K562 (cell line): ENCODE data around the gene PCDHGA7. TPM values are rescaled to one million over a fixed set of nuclear protein-coding genes. Genes with fewer than 3 reads are reported as not detected.

Experiments used
- ATAC-seq: fragments of 200-7000 bp; cut with Tn5 transposase; 3 replicates; pipeline ENCODE4 v1.9.1; 2020; ENCODE audit warnings: moderate library complexity
- BruUV-seq: library from RNA; stranded (reverse); fragments of 400-500 nt; replicated peaks from 2 replicates; lab custom pipeline; 2021; lab: Mats Ljungman, UMichigan
- CTCF ChIA-PET: fragments of 300-600 bp; formaldehyde crosslinking; extraction: SDS; loops from one replicate; lab custom pipeline; 2021; ENCODE audit warnings: low intra/inter-chr PET ratio; lab: Yijun Ruan, JAX
- POLR2A ChIA-PET: fragments of 300-600, 350-650 bp; sonication (Branson Sonifier 250); formaldehyde crosslinking; extraction: SDS; loops from one replicate; lab custom pipeline; 2021; ENCODE audit warnings: antibody characterized with exemption, inconsistent platforms; lab: Yijun Ruan, JAX
- DNase-seq, 4 experiments: peaks; one replicate each; pipeline versions ENCODE4 v3.0.0 to v3.0.0-alpha.2; 2011 to 2018; ENCODE audit warnings: low spot score in 3 of 4, mixed read lengths in 3 of 4; ENCODE audit errors: extremely low read depth in 1 of 4
- FAIRE-seq: peaks from 2 replicates; lab custom pipeline; 2011; peaks lifted over from hg19 to GRCh38; lab: Jason Lieb, UNC
- H2AFZ ChIP-seq: 2 replicates; pipeline ENCODE4 v1.6.0; 2011; ENCODE audit warnings: low read depth, low read length, control low read depth, inconsistent platforms
- H3K27ac ChIP-seq: fragments of 200-600 bp; 3 replicates; pipeline ENCODE4 v1.8.0; 2011; ENCODE audit warnings: low read depth, mild to moderate bottlenecking, control low read depth, inconsistent platforms, low read length, moderate library complexity, mixed read lengths; ENCODE audit errors: extremely low read depth
- H3K27me3 ChIP-seq, 2 experiments: fragments of 300-600 bp in 1 of 2; 2 replicates in 1 of 2; 3 replicates in 1 of 2; pipeline versions ENCODE4 v1.6.0 to v1.8.0; 2011; ENCODE audit warnings: inconsistent platforms in 2 of 2, low read length in 2 of 2, mild to moderate bottlenecking in 1 of 2, mixed read lengths in 1 of 2, moderate library complexity in 1 of 2; ENCODE audit not compliant: control insufficient read depth in 2 of 2, insufficient read depth in 2 of 2
- H3K36me3 ChIP-seq: fragments of 300-600 bp; 3 replicates; pipeline ENCODE4 v1.8.0; 2011; ENCODE audit warnings: mild to moderate bottlenecking, low read length, inconsistent platforms; ENCODE audit not compliant: control insufficient read depth, insufficient read depth
- H3K4me1 ChIP-seq, 2 experiments: fragments of 200-600 bp in 1 of 2; replicated peaks in 1 of 2; 2 replicates in 1 of 2; 3 replicates in 1 of 2; pipeline versions ENCODE4 v1.5.1 to v1.8.0; 2011; ENCODE audit warnings: inconsistent platforms in 2 of 2, low read length in 2 of 2, mild to moderate bottlenecking in 1 of 2, mixed read lengths in 1 of 2, moderate library complexity in 1 of 2; ENCODE audit not compliant: control insufficient read depth in 2 of 2, insufficient read depth in 2 of 2
- H3K4me2 ChIP-seq: 2 replicates; pipeline ENCODE4 v1.6.1; 2011; ENCODE audit warnings: low read length, control low read depth, inconsistent platforms, mixed read lengths; ENCODE audit not compliant: insufficient read depth
- H3K4me3 ChIP-seq: fragments of 200-600 bp; sonication (generic), shearing (Covaris generic); 2 replicates; pipeline ENCODE4 v1.5.1; 2016; ENCODE audit warnings: control low read depth, inconsistent platforms
- H3K79me2 ChIP-seq: fragments of 200-600 bp; 3 replicates; pipeline ENCODE4 v1.8.0; 2011; ENCODE audit warnings: low read length, inconsistent platforms; ENCODE audit not compliant: control insufficient read depth, insufficient read depth
- H3K9ac ChIP-seq, 2 experiments: 2 replicates each; pipeline versions ENCODE4 v1.6.0 to v1.6.1; 2011; ENCODE audit warnings: low read depth in 2 of 2, low read length in 2 of 2, control low read depth in 1 of 2, inconsistent platforms in 1 of 2, mild to moderate bottlenecking in 1 of 2, mixed read lengths in 1 of 2; ENCODE audit not compliant: insufficient read depth in 1 of 2
- H3K9me1 ChIP-seq: one replicate; pipeline ENCODE4 v1.6.0; 2011; ENCODE audit warnings: inconsistent platforms, mild to moderate bottlenecking, low read length, moderate library complexity; ENCODE audit not compliant: control insufficient read depth, insufficient read depth
- H3K9me3 ChIP-seq: replicated peaks from 2 replicates; pipeline ENCODE4 v1.5.1; 2011; ENCODE audit warnings: low read depth, low read length, inconsistent platforms; ENCODE audit not compliant: control insufficient read depth, insufficient read depth
- H4K20me1 ChIP-seq: replicated peaks from 2 replicates; pipeline ENCODE4 v1.6.1; 2011; ENCODE audit warnings: low read length, inconsistent platforms, mixed read lengths; ENCODE audit not compliant: control insufficient read depth, insufficient read depth
- CTCF ChIP-seq, 3 experiments: IDR thresholded peaks in 2 of 3; conservative IDR thresholded peaks in 1 of 3; 2 replicates each; pipeline ENCODE4 v1.5.1; 2011 to 2012; ENCODE audit warnings: low read length in 3 of 3, mild to moderate bottlenecking in 3 of 3, control low read depth in 2 of 3, improper control_type of control experiment in 1 of 3, inconsistent platforms in 1 of 3, low read depth in 1 of 3, mixed read lengths in 1 of 3, moderate library complexity in 1 of 3; ENCODE audit not compliant: insufficient read depth in 2 of 3
- LEF1 ChIP-seq: fragments of 450-650 bp; IDR thresholded peaks from 2 replicates; pipeline ENCODE4 v1.6.1; 2016; ENCODE audit warnings: mild to moderate bottlenecking
- MLLT1 ChIP-seq, 2 experiments: fragments of 450-650 bp; IDR thresholded peaks; 2 replicates each; pipeline ENCODE4 v1.6.1; 2016
- PTBP1 ChIP-seq: fragments of 200-400 bp; formaldehyde crosslinking; IDR thresholded peaks from 2 replicates; pipeline ENCODE4 v1.6.1; 2017; ENCODE audit warnings: low read depth, low read length
- RAD21 ChIP-seq, 2 experiments: fragments of 250-450 bp in 1 of 2; fragments of 450-650 bp in 1 of 2; sonication (Bioruptor Pico) in 1 of 2; formaldehyde crosslinking in 1 of 2; IDR thresholded peaks in 1 of 2; conservative IDR thresholded peaks in 1 of 2; 2 replicates each; pipeline versions ENCODE4 v1.4.0 to v1.8.0; 2020 to 2022; ENCODE audit warnings: mild to moderate bottlenecking in 2 of 2, moderate library complexity in 1 of 2
- STAT6 ChIP-seq: sonication (generic); formaldehyde crosslinking; IDR thresholded peaks from 2 replicates; pipeline ENCODE4 v1.8.1; 2023; ENCODE audit warnings: mild to moderate bottlenecking, missing genetic modification reagents
- TEAD4 ChIP-seq, 2 experiments: sonication (generic) in 1 of 2; formaldehyde crosslinking in 1 of 2; IDR thresholded peaks; 2 replicates each; pipeline versions ENCODE4 v1.6.1 to v1.8.0; 2012 to 2022; ENCODE audit warnings: borderline replicate concordance in 1 of 2, inconsistent platforms in 1 of 2, low read length in 1 of 2, mild to moderate bottlenecking in 1 of 2, missing genetic modification reagents in 1 of 2
- WGBS: fragments of 100-300 bp; shearing (Covaris generic); methylation state at CpG from one replicate; pipeline ENCODE4 v1.1.6; 2016; ENCODE audit warnings: low coverage, mixed read lengths; ENCODE audit not compliant: insufficient coverage; ENCODE audit errors: missing lambda C conversion rate; 5-methylcytosine and 5-hydroxymethylcytosine counted together
- in situ Hi-C: fragments of 300-500 bp; cut with MboI; formaldehyde crosslinking; loops from 4 replicates; pipeline ENCODE4 v1.15.0; 2018; ENCODE audit warnings: inconsistent platforms, mixed read lengths
- intact Hi-C: fragments of 100-400 bp; cut with micrococcal nuclease; formaldehyde crosslinking; loops from 2 replicates; pipeline ENCODE4 v1.14.2; 2022
- polyA plus RNA-seq, 8 experiments: library from polyadenylated mRNA; depleted of rRNA in 4 of 8; stranded (reverse) in 5 of 8; unstranded in 3 of 8; fragments of >200 nt; fragmentation: Nextera tagmentation in 2 of 8; fragmentation: Illumina TruSeq in 1 of 8; extraction: Ambion mirVana in 2 of 8; extraction: Trizol in 1 of 8; gene quantifications; 2 replicates each; pipeline versions ENCODE4 v1.2.1 to v1.2.3, GENCODE V29; 2011 to 2014; ENCODE audit warnings: inconsistent platforms in 1 of 8, missing spikeins in 1 of 8
- total RNA-seq, 7 experiments: library from RNA; depleted of rRNA in 6 of 7; stranded (reverse); fragments of >200 nt in 6 of 7; fragmentation: Illumina TruSeq in 2 of 7; extraction: Trizol in 2 of 7; gene quantifications; 2 replicates each; pipeline versions ENCODE4 v1.2.1 to v1.2.3, GENCODE V29; 2011 to 2021; ENCODE audit warnings: low replicate concordance in 1 of 7

The PCDHGA7 gene
- total and polyA plus RNA-seq, 9 of the 15 experiments (the other 6 are each of a cell fraction or from before 2014, with no cell fraction given): 0.03 to 0.11 (median 0.06) TPM; not detected in 5

- Histone ChIP-seq H3K4me2 (no peak within 1 kb of the TSS), H3K4me1 (peaks cover 0 to 22% of the 10 kb centered on the region in 2 experiments; a peak in 2 of 5 replicates), H3K79me2 (no peaks in the 10 kb centered on the region), H4K20me1 (no peaks in the 10 kb centered on the region), H3K4me3 (no peak within 1 kb of the TSS), H3K27ac (no peak within 1 kb of the TSS), H3K36me3 (no peaks in the 10 kb centered on the region), H2AFZ (no peak within 1 kb of the TSS), H3K27me3 (peaks cover 10 to 37% of the 10 kb centered on the region in 2 experiments; a peak in 3 of 5 replicates), H3K9me3 (no peaks in the 10 kb centered on the region; the same call in 1 of the 2 replicates), H3K9ac (no peak within 1 kb of the TSS), H3K9me1 (no peaks in the 10 kb centered on the region)
- ATAC-seq (peak; percentile 83), FAIRE-seq (peak; percentile 6), DNase-seq (peak; percentile 19 to 52 (median 32))
- WGBS: 14% methylated on average over 33 of the region's 33 CpGs
- POLR2A ChIA-PET: interaction anchor here (0.7 to 1.1 kb wide), 3 partner anchors 63 to 94 kb away, joined by 3 to 4 read pairs (median 3); no protein-coding TSS in a partner anchor
- intact Hi-C loops: no loop called here
- CTCF ChIA-PET: interaction anchor here (0.6 to 0.7 kb wide), 5 partner anchors 10 to 1713 kb away, joined by 3 to 6 read pairs (median 3); no protein-coding TSS in a partner anchor
- in situ Hi-C loops: no loop called here
- no TSS peak for BruUV-seq
- TF ChIP-seq STAT6 (CRISPR knock-in tag) (no peak), LEF1 (no peak), MLLT1 (IDR thresholded peaks at IDR 0.05) (no peak), PTBP1 (no peak), CTCF (IDR thresholded peaks at IDR 0.05 in 2 of 3, conservative IDR thresholded peaks at IDR 0.05 in 1 of 3; ENCODE audit: insufficient read depth in 2 of 3, low read depth in 1 of 3, low read length in 3 of 3) (peak; percentile 53 to 85 (median 72)), TEAD4 (IDR thresholded peaks at IDR 0.05; ENCODE audit: low read length) (no peak), TEAD4 (CRISPR knock-in tag; IDR thresholded peaks at IDR 0.05; ENCODE audit: borderline replicate concordance) (no peak), RAD21 (CRISPR knock-in tag; conservative IDR thresholded peaks at IDR 0.05 in 1 of 2, IDR thresholded peaks at IDR 0.05 in 1 of 2) (peak in 1 of 2 experiments; percentile 60; a peak in 2 of 4 replicates)
Measured at GRCh38 chr5:141430332-141431113, 48.0 kb downstream of the PCDHGA7 start, which contains the start of gene PCDHGA12. Gene PCDHGA12 (plus strand): TSS chr5:141430507. CDS start chr5:141430760, 253 bp downstream.
